Fibroblast of skin of abdomen (primary cell): ENCODE results near the gene INO80D.
"Not testable (repeated sequence)": the region's sequence is repeated elsewhere in the genome, so short reads cannot be mapped to it uniquely, and the experiment has no call there.

Experiments
- DNase-seq: peaks from one replicate; pipeline ENCODE4 v3.0.0-alpha.2; 2013

The INO80D gene

GRCh38 chr2:206031162-206031784 is 54.7 kb downstream of the INO80D start:
- DNase-seq = peak; percentile 5

- DNase-seq = no peak
Observed at GRCh38 chr2:206028101-206028500, 57.9 kb downstream of the INO80D start.

- no peak for DNase-seq
Observed at GRCh38 chr2:206023183-206023582, 62.8 kb downstream of the INO80D start.

GRCh38 chr2:206020171-206020570 is 65.8 kb downstream of the INO80D start:
- DNase-seq = no peak

GRCh38 chr2:206015746-206016145 is 70.2 kb downstream of the INO80D start:
- DNase-seq = not testable (repeated sequence)

- DNase-seq = no peak
Observed at GRCh38 chr2:206011795-206012194, 74.2 kb downstream of the INO80D start.

- no peak for DNase-seq
Observed at GRCh38 chr2:206011018-206011614, 74.9 kb downstream of the INO80D start.

- DNase-seq = no peak
Observed at GRCh38 chr2:206004004-206004693, 81.8 kb downstream of the INO80D start.

- no peak for DNase-seq
Observed at GRCh38 chr2:206002440-206002839, 83.5 kb downstream of the INO80D start.

GRCh38 chr2:206001912-206002311 is 84.1 kb downstream of the INO80D start:
- DNase-seq = peak; percentile 8

- no peak for DNase-seq
Observed at GRCh38 chr2:206000776-206001175, 85.2 kb downstream of the INO80D start.

GRCh38 chr2:205998583-205998982 is 87.4 kb downstream of the INO80D start:
- no peak for DNase-seq

GRCh38 chr2:205996161-205996560 is 89.8 kb downstream of the INO80D start:
- DNase-seq = no peak

- no peak for DNase-seq
Observed at GRCh38 chr2:205995260-205995659, 90.7 kb downstream of the INO80D start.

- no peak for DNase-seq
Observed at GRCh38 chr2:205994344-205994743, 91.6 kb downstream of the INO80D start.

- DNase-seq = no peak
Observed at GRCh38 chr2:205990104-205990503, 95.9 kb downstream of the INO80D start.

GRCh38 chr2:205989271-205990071 is 96.5 kb downstream of the INO80D start:
- peak; percentile 21 for DNase-seq

- DNase-seq = not testable (repeated sequence)
Observed at GRCh38 chr2:205988681-205989080, 97.3 kb downstream of the INO80D start.

GRCh38 chr2:205988274-205988673 is 97.7 kb downstream of the INO80D start:
- DNase-seq = no peak

GRCh38 chr2:205986334-205986733 is 99.6 kb downstream of the INO80D start:
- DNase-seq = not testable (repeated sequence)

GRCh38 chr2:205984381-205984780 is 101.6 kb downstream of the INO80D start:
- DNase-seq = no peak

- no peak for DNase-seq
Observed at GRCh38 chr2:205982776-205983327, 103.1 kb downstream of the INO80D start.

GRCh38 chr2:205978728-205979127 is 107.2 kb downstream of the INO80D start:
- DNase-seq = not testable (repeated sequence)
